AG04450 (cell line): ENCODE results near the gene SNX4. TPM values are rescaled to one million over a fixed set of nuclear protein-coding genes. Genes with fewer than 3 reads are reported as not detected.

Source experiments
- CTCF ChIA-PET: fragments of 300-600, 350-600 bp; formaldehyde crosslinking; extraction: SDS; loops from one replicate; lab custom pipeline; 2022; ENCODE audit warnings: antibody characterized with exemption, inconsistent platforms; lab: Charles Lee
- POLR2A ChIA-PET: fragments of 350-600 bp; formaldehyde crosslinking; extraction: SDS; loops from one replicate; lab custom pipeline; 2021; ENCODE audit warnings: antibody characterized with exemption, inconsistent platforms; lab: Yijun Ruan, JAX
- DNase-seq: peaks from one replicate; pipeline ENCODE4 v3.0.0-alpha.2; 2011; ENCODE audit warnings: low read depth, low spot score
- H3K27ac ChIP-seq: one replicate; pipeline ENCODE4 v1.5.1; 2012; ENCODE audit warnings: low read depth, low read length, control low read depth
- H3K27me3 ChIP-seq: one replicate; pipeline ENCODE4 v1.6.0; 2012; ENCODE audit warnings: low read length; ENCODE audit not compliant: control insufficient read depth, insufficient read depth
- H3K4me3 ChIP-seq: 2 replicates; pipeline ENCODE4 v1.5.1; 2011; ENCODE audit warnings: mild to moderate bottlenecking, low read depth, low read length, control low read depth
- H3K9me3 ChIP-seq: 2 replicates; pipeline ENCODE4 v1.5.1; 2012; ENCODE audit warnings: low read length; ENCODE audit not compliant: control insufficient read depth, insufficient read depth
- CTCF ChIP-seq: IDR thresholded peaks from 2 replicates; pipeline ENCODE4 v1.5.1; 2011; ENCODE audit warnings: low read depth, low read length, control low read depth, inconsistent platforms
- polyA plus RNA-seq: library from polyadenylated mRNA; depleted of rRNA; stranded (reverse); fragments of >200 nt; gene quantifications from 2 replicates; pipeline ENCODE4 v1.2.3, GENCODE V29; 2011; rRNA removed
- small RNA-seq: library from RNA; depleted of rRNA; stranded (forward); fragments of <200 nt; gene quantifications from one replicate; pipeline ENCODE3, GENCODE V24; 2012; ENCODE audit warnings: low read depth; ENCODE audit not compliant: insufficient read length

Gene SNX4
- polyA plus RNA-seq, 1 experiment, result 19.1 TPM

GRCh38 chr3:125398952-125399351 lies 121.0 kb downstream of the SNX4 start:
- no peak overlapping the region for H3K27ac ChIP-seq
- ChIA-PET POLR2A (no interaction called here), CTCF (interaction anchor here (0.7 kb wide), 1 partner anchor 15 kb away, joined by 5 read pairs; no protein-coding TSS in a partner anchor)
- no peaks in the 10 kb centered on the region for H3K27me3 ChIP-seq
- no peak for DNase-seq
- TF ChIP-seq CTCF, result no peak
- no peak overlapping the region for H3K4me3 ChIP-seq
- H3K9me3 ChIP-seq, result no peaks in the 10 kb centered on the region

Small RNAs within 50 kb of the gene (small RNA-seq; reads per million reads assigned to genes)
- gene RF00019, result not detected

Other genes starting within 250 kb of the SNX4 start
- 30.9 and 43.5 TPM in 2 replicates for gene ZNF148, start 144.9 kb downstream of the SNX4 start, polyA plus RNA-seq
- gene OSBPL11, start 75.3 kb upstream of the SNX4 start, polyA plus RNA-seq, result 6.8 and 7.7 TPM in 2 replicates